Measurements from ENCODE around the gene ZFAND2A.
"Not testable (repeated sequence)": the region's sequence is repeated elsewhere in the genome, so short reads cannot be mapped to it uniquely, and the experiment has no call there.

ZFAND2A gene

GRCh38 chr7:1158203-1159126 lies 1.5 kb downstream of the ZFAND2A start:
- H3K36me3 ChIP-seq (ENCODE audit: insufficient read depth, low read length), result peaks cover 25% of the 10 kb centered on the region; the same call in 1 of the 2 replicates
- H3K9me2 ChIP-seq (replicated peaks; ENCODE audit: low read depth, low read length), result no peaks in the 10 kb centered on the region
- TF ChIP-seq EZH2phosphoT487 (IDR thresholded peaks at IDR 0.05; ENCODE audit: borderline replicate concordance), result no peak
- TF ChIP-seq CTCF (conservative IDR thresholded peaks at IDR 0.05; ENCODE audit: low read length), result no peak
- H3K27me3 ChIP-seq (ENCODE audit: insufficient read depth, low read length, poor library complexity, severe bottlenecking), result no peaks in the 10 kb centered on the region
- no peak overlapping the region for H2AFZ ChIP-seq (ENCODE audit: low read length)
- no peaks in the 10 kb centered on the region for H3K9me3 ChIP-seq (ENCODE audit: insufficient read depth, low read depth, low read length)
- H3F3A ChIP-seq (ENCODE audit: low read depth), result no peaks in the 10 kb centered on the region
- H3K9ac ChIP-seq (ENCODE audit: low read depth, low read length, poor library complexity, severe bottlenecking), result peak overlapping the region; percentile 86
- H4K20me1 ChIP-seq (ENCODE audit: insufficient read depth, low read length, poor library complexity, severe bottlenecking), result peaks cover 10% of the 10 kb centered on the region
- peaks cover 51% of the 10 kb centered on the region for H3K79me2 ChIP-seq (ENCODE audit: insufficient read depth, low read length)
- peak overlapping the region; percentile 98 for H3K4me3 ChIP-seq (ENCODE audit: low read length, poor library complexity, severe bottlenecking)
- H3K4me2 ChIP-seq (ENCODE audit: low read depth, low read length, poor library complexity, severe bottlenecking), result peak overlapping the region; percentile 96
- peaks cover 22% of the 10 kb centered on the region for H3K4me1 ChIP-seq (ENCODE audit: insufficient read depth, low read length, poor library complexity, severe bottlenecking)

- Histone ChIP-seq H3K36me3 (ENCODE audit: insufficient read depth, low read length) (peaks cover 39% of the 10 kb centered on the region; the same call in 1 of the 2 replicates), H3K79me2 (ENCODE audit: insufficient read depth, low read length) (peaks cover 51% of the 10 kb centered on the region), H3K9me3 (ENCODE audit: insufficient read depth, low read depth, low read length) (no peaks in the 10 kb centered on the region), H3F3A (ENCODE audit: low read depth) (no peaks in the 10 kb centered on the region), H3K9ac (ENCODE audit: low read depth, low read length, poor library complexity, severe bottlenecking) (no peak overlapping the region), H3K4me1 (ENCODE audit: insufficient read depth, low read length, poor library complexity, severe bottlenecking) (peaks cover 22% of the 10 kb centered on the region), H3K27me3 (ENCODE audit: insufficient read depth, low read length, poor library complexity, severe bottlenecking) (no peaks in the 10 kb centered on the region), H3K4me3 (ENCODE audit: low read length, poor library complexity, severe bottlenecking) (no peak overlapping the region), H3K4me2 (ENCODE audit: low read depth, low read length, poor library complexity, severe bottlenecking) (peak overlapping the region; percentile 96), H3K9me2 (replicated peaks; ENCODE audit: low read depth, low read length) (no peaks in the 10 kb centered on the region), H4K20me1 (ENCODE audit: insufficient read depth, low read length, poor library complexity, severe bottlenecking) (peaks cover 10% of the 10 kb centered on the region), H2AFZ (ENCODE audit: low read length) (no peak overlapping the region)
- TF ChIP-seq CTCF (conservative IDR thresholded peaks at IDR 0.05; ENCODE audit: low read length) (no peak), EZH2phosphoT487 (IDR thresholded peaks at IDR 0.05; ENCODE audit: borderline replicate concordance) (no peak)
Measured at GRCh38 chr7:1156782-1157535, 3.0 kb downstream of the ZFAND2A start.

- not testable (repeated sequence) for H3K9ac ChIP-seq (ENCODE audit: low read depth, low read length, poor library complexity, severe bottlenecking); H2AFZ ChIP-seq (ENCODE audit: low read length); H3K9me3 ChIP-seq (ENCODE audit: insufficient read depth, low read depth, low read length); H3K9me2 ChIP-seq (replicated peaks; ENCODE audit: low read depth, low read length); H3K4me2 ChIP-seq (ENCODE audit: low read depth, low read length, poor library complexity, severe bottlenecking); H3K27me3 ChIP-seq (ENCODE audit: insufficient read depth, low read length, poor library complexity, severe bottlenecking); H3K4me3 ChIP-seq (ENCODE audit: low read length, poor library complexity, severe bottlenecking); H3F3A ChIP-seq (ENCODE audit: low read depth)
- Histone ChIP-seq H3K36me3 (ENCODE audit: insufficient read depth, low read length) (peaks cover 48% of the 10 kb centered on the region; the same call in 1 of the 2 replicates), H3K4me1 (ENCODE audit: insufficient read depth, low read length, poor library complexity, severe bottlenecking) (peaks cover 19% of the 10 kb centered on the region), H3K79me2 (ENCODE audit: insufficient read depth, low read length) (peaks cover 47% of the 10 kb centered on the region), H4K20me1 (ENCODE audit: insufficient read depth, low read length, poor library complexity, severe bottlenecking) (peaks cover 10% of the 10 kb centered on the region)
Measured at GRCh38 chr7:1155818-1156781, 3.9 kb downstream of the ZFAND2A start.

Measured in Loucy (cell line).